HFFc6 (cell line): ENCODE data around the gene CYP27A1. TPM values are rescaled to one million over a fixed set of nuclear protein-coding genes. Genes with fewer than 3 reads are reported as not detected.
A peak's percentile ranks its signal among the peaks of the same experiment; 100 is the strongest.

Experiments used
- DNase-seq: peaks from one replicate; pipeline ENCODE4 v3.0.0-alpha.2; 2018
- H3K27ac Mint-ChIP-seq: 2 replicates; pipeline ENCODE4 v1.8.0; 2020; ENCODE audit warnings: mild to moderate bottlenecking, mixed read lengths
- H3K27me3 Mint-ChIP-seq: 2 replicates; pipeline ENCODE4 v1.8.0; 2021; ENCODE audit warnings: mild to moderate bottlenecking, moderate library complexity, mixed read lengths; ENCODE audit not compliant: insufficient read depth
- H3K36me3 Mint-ChIP-seq: 2 replicates; pipeline ENCODE4 v1.8.0; 2021; ENCODE audit warnings: low read depth, mixed read lengths
- H3K4me1 Mint-ChIP-seq: 2 replicates; pipeline ENCODE4 v1.8.0; 2020; ENCODE audit warnings: low read depth, mixed read lengths
- H3K4me3 Mint-ChIP-seq: 2 replicates; pipeline ENCODE4 v1.8.0; 2020; ENCODE audit warnings: mild to moderate bottlenecking, moderate library complexity, mixed read lengths
- H3K9me3 Mint-ChIP-seq: 2 replicates; pipeline ENCODE4 v1.8.0; 2020; ENCODE audit warnings: mild to moderate bottlenecking, mixed read lengths
- total RNA-seq, 6 experiments: library from RNA; stranded (reverse); fragmentation: NEBNext Ultra II Directional; extraction: Animal tissue kit (Norgen Biotek cat#: 25700); gene quantifications; 2 replicates in 1 of 6; 3 replicates in 5 of 6; pipeline ENCODE4 v1.2.3, GENCODE V29; 2021
- TF ChIP-seq, protein P1 (sequence below): fragments of 200-600 bp; sonication (generic); IDR thresholded peaks from 2 replicates; pipeline ENCODE4 v1.5.0; 2021; ENCODE audit warnings: antibody characterized with exemption, mild to moderate bottlenecking

The CYP27A1 gene
- total RNA-seq, 6 experiments from 2014 or later: 0.18 to 0.26 (median 0.21) TPM; not detected in 2

- no peak overlapping the region for H3K27ac Mint-ChIP-seq
- TF ChIP-seq, protein P1, sequence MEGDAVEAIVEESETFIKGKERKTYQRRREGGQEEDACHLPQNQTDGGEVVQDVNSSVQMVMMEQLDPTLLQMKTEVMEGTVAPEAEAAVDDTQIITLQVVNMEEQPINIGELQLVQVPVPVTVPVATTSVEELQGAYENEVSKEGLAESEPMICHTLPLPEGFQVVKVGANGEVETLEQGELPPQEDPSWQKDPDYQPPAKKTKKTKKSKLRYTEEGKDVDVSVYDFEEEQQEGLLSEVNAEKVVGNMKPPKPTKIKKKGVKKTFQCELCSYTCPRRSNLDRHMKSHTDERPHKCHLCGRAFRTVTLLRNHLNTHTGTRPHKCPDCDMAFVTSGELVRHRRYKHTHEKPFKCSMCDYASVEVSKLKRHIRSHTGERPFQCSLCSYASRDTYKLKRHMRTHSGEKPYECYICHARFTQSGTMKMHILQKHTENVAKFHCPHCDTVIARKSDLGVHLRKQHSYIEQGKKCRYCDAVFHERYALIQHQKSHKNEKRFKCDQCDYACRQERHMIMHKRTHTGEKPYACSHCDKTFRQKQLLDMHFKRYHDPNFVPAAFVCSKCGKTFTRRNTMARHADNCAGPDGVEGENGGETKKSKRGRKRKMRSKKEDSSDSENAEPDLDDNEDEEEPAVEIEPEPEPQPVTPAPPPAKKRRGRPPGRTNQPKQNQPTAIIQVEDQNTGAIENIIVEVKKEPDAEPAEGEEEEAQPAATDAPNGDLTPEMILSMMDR: no peak
- H3K36me3 Mint-ChIP-seq: no peaks in the 10 kb centered on the region
- H3K4me3 Mint-ChIP-seq: no peak overlapping the region
- peaks cover 6% of the 10 kb centered on the region for H3K9me3 Mint-ChIP-seq
- peaks cover 40% of the 10 kb centered on the region for H3K27me3 Mint-ChIP-seq
- DNase-seq: peak; percentile 13
- peaks cover 19% of the 10 kb centered on the region for H3K4me1 Mint-ChIP-seq
Observed at GRCh38 chr2:218832520-218832919, 50.6 kb downstream of the CYP27A1 start.

DNA sequence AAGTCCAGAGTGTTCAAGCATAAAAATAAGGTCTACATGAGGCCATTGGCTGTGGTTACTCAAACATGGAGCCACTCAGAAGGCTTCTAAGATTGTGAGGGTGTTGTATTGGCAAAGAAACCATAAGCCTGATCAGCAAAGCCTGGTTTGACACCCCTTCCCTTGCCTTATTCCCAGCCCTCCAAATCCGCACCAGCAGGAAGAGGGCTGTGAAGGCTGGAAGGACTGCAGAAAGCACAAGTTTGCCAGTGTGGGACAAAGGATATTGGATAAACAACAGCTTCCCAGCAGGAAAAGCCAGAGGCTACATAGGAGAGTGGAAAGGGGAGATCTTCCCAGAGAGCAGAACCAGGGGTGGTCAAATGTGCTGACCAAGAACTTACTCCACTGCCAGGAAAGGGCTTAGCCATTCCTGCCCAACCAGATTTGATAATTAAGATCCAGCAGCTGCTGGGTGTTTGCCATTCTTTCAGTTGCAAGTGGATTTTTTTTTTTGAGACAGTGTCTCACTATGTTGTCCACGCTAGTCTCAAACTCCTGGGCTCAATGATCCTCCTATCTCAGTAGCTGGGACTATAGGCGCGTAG, 51.2 kb downstream of the CYP27A1 start:
- Mint-ChIP-seq H3K9me3 (peaks cover 12% of the 10 kb centered on the region), H3K27me3 (peaks cover 37% of the 10 kb centered on the region), H3K4me3 (no peak overlapping the region), H3K36me3 (no peaks in the 10 kb centered on the region), H3K27ac (no peak overlapping the region), H3K4me1 (peaks cover 19% of the 10 kb centered on the region)
- TF ChIP-seq, protein P1: no peak
- no peak for DNase-seq

- H3K4me1 Mint-ChIP-seq: peaks cover 29% of the 10 kb centered on the region
- H3K4me3 Mint-ChIP-seq: no peak overlapping the region
- peaks cover 37% of the 10 kb centered on the region for H3K27me3 Mint-ChIP-seq
- H3K36me3 Mint-ChIP-seq: no peaks in the 10 kb centered on the region
- H3K9me3 Mint-ChIP-seq: peaks cover 13% of the 10 kb centered on the region
- no peak overlapping the region for H3K27ac Mint-ChIP-seq
- TF ChIP-seq, protein P1: no peak
- no peak for DNase-seq
Observed at GRCh38 chr2:218834685-218835084, 52.7 kb downstream of the CYP27A1 start.

DNA sequence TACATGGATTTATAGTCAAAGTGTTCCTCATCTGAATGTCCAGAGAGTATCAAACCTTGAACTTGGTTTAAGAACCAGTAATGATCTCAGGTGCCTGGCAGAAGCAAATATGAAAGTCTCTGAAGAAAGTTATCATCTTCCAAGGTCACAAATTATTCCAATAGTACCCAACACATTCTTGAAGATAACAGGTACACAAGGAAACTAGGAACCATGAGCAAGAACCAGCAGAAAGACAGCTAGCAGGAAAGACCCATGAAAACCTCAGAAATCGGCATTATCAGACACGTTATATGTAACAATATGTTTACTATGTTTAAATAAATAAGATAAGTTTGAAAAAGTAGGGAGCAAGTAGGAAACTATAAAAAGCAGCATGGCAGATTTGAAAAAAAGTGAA, 55.5 kb downstream of the CYP27A1 start:
- Mint-ChIP-seq H3K36me3 (no peaks in the 10 kb centered on the region), H3K4me3 (no peak overlapping the region), H3K4me1 (peaks cover 26% of the 10 kb centered on the region), H3K27ac (no peak overlapping the region), H3K27me3 (peaks cover 36% of the 10 kb centered on the region), H3K9me3 (peaks cover 13% of the 10 kb centered on the region)
- no peak for DNase-seq
- TF ChIP-seq, protein P1: no peak

GRCh38 chr2:218839430-218839829, 57.5 kb downstream of the CYP27A1 start:
- H3K36me3 Mint-ChIP-seq: no peaks in the 10 kb centered on the region
- peak overlapping the region; percentile 7; the same call in 1 of the 2 replicates for H3K27ac Mint-ChIP-seq
- peaks cover 14% of the 10 kb centered on the region for H3K4me1 Mint-ChIP-seq
- peaks cover 13% of the 10 kb centered on the region for H3K9me3 Mint-ChIP-seq
- peak; percentile 24 for DNase-seq
- H3K4me3 Mint-ChIP-seq: no peak overlapping the region
- TF ChIP-seq, protein P1: no peak
- H3K27me3 Mint-ChIP-seq: peaks cover 28% of the 10 kb centered on the region
